ENCODE data around the gene SLC35G2.
"Not testable (repeated sequence)": the region's sequence is repeated elsewhere in the genome, so short reads cannot be mapped to it uniquely, and the experiment has no call there.

SLC35G2 gene

GRCh38 chr3:136835089-136835812, 16.3 kb downstream of the SLC35G2 start:
- DNase-seq (ENCODE audit: low read depth) = no peak

GRCh38 chr3:136835813-136836510, 17.0 kb downstream of the SLC35G2 start:
- DNase-seq (ENCODE audit: low read depth) = no peak

GRCh38 chr3:136836511-136837156, 17.7 kb downstream of the SLC35G2 start:
- DNase-seq (ENCODE audit: low read depth) = no peak

- DNase-seq (ENCODE audit: low read depth) = peak; percentile 70
Measured at GRCh38 chr3:136838641-136839555, 20.0 kb downstream of the SLC35G2 start.

GRCh38 chr3:136839556-136839931, 20.6 kb downstream of the SLC35G2 start:
- no peak for DNase-seq (ENCODE audit: low read depth)

- DNase-seq (ENCODE audit: low read depth) = no peak
Measured at GRCh38 chr3:136840252-136840651, 21.3 kb downstream of the SLC35G2 start.

GRCh38 chr3:136842294-136842693, 23.4 kb downstream of the SLC35G2 start:
- DNase-seq (ENCODE audit: low read depth) = no peak

GRCh38 chr3:136844724-136845123, 25.8 kb downstream of the SLC35G2 start:
- DNase-seq (ENCODE audit: low read depth) = no peak

- no peak for DNase-seq (ENCODE audit: low read depth)
Measured at GRCh38 chr3:136852180-136852579, 33.3 kb downstream of the SLC35G2 start.

- no peak for DNase-seq (ENCODE audit: low read depth)
Measured at GRCh38 chr3:136856665-136857064, 37.7 kb downstream of the SLC35G2 start.

- no peak for DNase-seq (ENCODE audit: low read depth)
Measured at GRCh38 chr3:136858381-136858780, 39.5 kb downstream of the SLC35G2 start.

GRCh38 chr3:136860541-136860940, 41.6 kb downstream of the SLC35G2 start:
- DNase-seq (ENCODE audit: low read depth) = peak; percentile 28

GRCh38 chr3:136861890-136862616, 43.1 kb downstream of the SLC35G2 start, which contains the start of gene NCK1:
Gene NCK1, plus strand, starts transcription at chr3:136862208. Its CDS starts 65,794 bp downstream, at chr3:136928002.
- DNase-seq (ENCODE audit: low read depth) = peak; percentile 99

- DNase-seq (ENCODE audit: low read depth) = peak; percentile 75
Measured at GRCh38 chr3:136862617-136863322, 43.8 kb downstream of the SLC35G2 start.

GRCh38 chr3:136869282-136869681, 50.4 kb downstream of the SLC35G2 start:
- no peak for DNase-seq (ENCODE audit: low read depth)

GRCh38 chr3:136872258-136872657, 53.3 kb downstream of the SLC35G2 start:
- not testable (repeated sequence) for DNase-seq (ENCODE audit: low read depth)

- DNase-seq (ENCODE audit: low read depth) = not testable (repeated sequence)
Measured at GRCh38 chr3:136879510-136879909, 60.6 kb downstream of the SLC35G2 start.

GRCh38 chr3:136882571-136882970, 63.6 kb downstream of the SLC35G2 start:
- DNase-seq (ENCODE audit: low read depth) = no peak

- DNase-seq (ENCODE audit: low read depth) = no peak
Measured at GRCh38 chr3:136883967-136884720, 65.2 kb downstream of the SLC35G2 start.

All from iris pigment epithelial cell (primary cell).